Kidney epithelial cell (primary cell): ENCODE data around the gene SIRPD. TPM values are rescaled to one million over a fixed set of nuclear protein-coding genes. Genes with fewer than 3 reads are reported as not detected.

Experiments used
- DNase-seq: peaks from one replicate; pipeline ENCODE4 v3.0.0-alpha.2; 2010; ENCODE audit warnings: low read depth
- H3K27me3 ChIP-seq: 2 replicates; pipeline ENCODE4 v1.6.0; 2011; ENCODE audit warnings: low read length; ENCODE audit not compliant: control insufficient read depth, insufficient read depth
- H3K36me3 ChIP-seq: 2 replicates; pipeline ENCODE4 v1.5.1; 2011; ENCODE audit warnings: low read length; ENCODE audit not compliant: control insufficient read depth, insufficient read depth
- H3K4me3 ChIP-seq: 2 replicates; pipeline ENCODE4 v1.5.1; 2011; ENCODE audit warnings: low read depth, mild to moderate bottlenecking, control low read depth, low read length
- total RNA-seq: library from RNA; depleted of rRNA; stranded (reverse); fragments of >200 nt; gene quantifications from 2 replicates; pipeline ENCODE4 v1.2.3, GENCODE V29; 2015
- TF ChIP-seq, protein P1 (sequence below): IDR thresholded peaks from 2 replicates; pipeline ENCODE4 v1.5.1; 2011; ENCODE audit warnings: mild to moderate bottlenecking, moderate library complexity, low read length, control low read depth, inconsistent platforms; ENCODE audit not compliant: insufficient read depth, poor library complexity, severe bottlenecking

The SIRPD gene
- total RNA-seq, 1 donor from 2014 or later, result not detected

DNA sequence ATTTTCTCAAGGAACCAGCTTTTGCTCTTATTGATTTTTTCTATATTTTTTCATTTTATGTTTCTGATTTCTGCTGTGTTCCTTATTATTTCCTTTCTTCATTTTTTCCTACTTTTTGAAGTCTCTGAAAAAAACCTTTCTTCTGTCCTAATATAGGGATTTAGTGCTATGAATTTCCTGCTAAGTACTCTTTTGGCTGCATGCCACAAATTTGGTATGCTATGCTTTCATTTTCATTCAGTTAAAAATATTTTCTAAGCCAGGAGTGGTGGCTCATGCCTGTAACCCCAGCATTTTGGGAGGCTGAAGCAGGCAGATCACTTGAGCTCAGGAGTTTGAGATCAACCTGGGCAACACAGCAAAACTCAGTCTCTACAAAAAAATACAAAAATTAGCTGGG lies 30.6 kb downstream of the SIRPD start:
- no peak for DNase-seq
- H3K36me3 ChIP-seq, result no peaks in the 10 kb centered on the region
- no peaks in the 10 kb centered on the region for H3K27me3 ChIP-seq
- H3K4me3 ChIP-seq, result no peak overlapping the region
- TF ChIP-seq, protein P1, sequence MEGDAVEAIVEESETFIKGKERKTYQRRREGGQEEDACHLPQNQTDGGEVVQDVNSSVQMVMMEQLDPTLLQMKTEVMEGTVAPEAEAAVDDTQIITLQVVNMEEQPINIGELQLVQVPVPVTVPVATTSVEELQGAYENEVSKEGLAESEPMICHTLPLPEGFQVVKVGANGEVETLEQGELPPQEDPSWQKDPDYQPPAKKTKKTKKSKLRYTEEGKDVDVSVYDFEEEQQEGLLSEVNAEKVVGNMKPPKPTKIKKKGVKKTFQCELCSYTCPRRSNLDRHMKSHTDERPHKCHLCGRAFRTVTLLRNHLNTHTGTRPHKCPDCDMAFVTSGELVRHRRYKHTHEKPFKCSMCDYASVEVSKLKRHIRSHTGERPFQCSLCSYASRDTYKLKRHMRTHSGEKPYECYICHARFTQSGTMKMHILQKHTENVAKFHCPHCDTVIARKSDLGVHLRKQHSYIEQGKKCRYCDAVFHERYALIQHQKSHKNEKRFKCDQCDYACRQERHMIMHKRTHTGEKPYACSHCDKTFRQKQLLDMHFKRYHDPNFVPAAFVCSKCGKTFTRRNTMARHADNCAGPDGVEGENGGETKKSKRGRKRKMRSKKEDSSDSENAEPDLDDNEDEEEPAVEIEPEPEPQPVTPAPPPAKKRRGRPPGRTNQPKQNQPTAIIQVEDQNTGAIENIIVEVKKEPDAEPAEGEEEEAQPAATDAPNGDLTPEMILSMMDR, result no peak

DNA sequence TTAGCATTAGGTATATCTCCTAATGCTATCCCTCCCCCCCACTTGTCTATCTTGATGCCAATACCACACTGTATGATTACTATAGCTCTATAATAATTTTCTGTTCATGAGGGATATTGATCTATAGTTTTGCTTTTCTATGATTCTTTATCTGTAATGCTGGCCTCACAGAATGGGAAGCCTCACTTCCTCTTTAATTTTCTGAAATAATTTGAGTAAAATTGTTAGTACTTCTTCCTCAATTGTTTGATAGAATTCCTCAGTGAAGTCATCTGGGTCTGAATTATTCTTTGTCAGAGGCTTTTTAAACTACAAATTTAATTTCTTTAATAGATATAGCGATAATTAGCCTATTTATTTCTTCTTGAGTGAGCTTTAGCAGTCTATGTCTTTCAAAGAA lies 31.2 kb downstream of the SIRPD start:
- Histone ChIP-seq H3K27me3 (no peaks in the 10 kb centered on the region), H3K4me3 (no peak overlapping the region), H3K36me3 (no peaks in the 10 kb centered on the region)
- DNase-seq, result no peak
- TF ChIP-seq, protein P1, result no peak

DNA sequence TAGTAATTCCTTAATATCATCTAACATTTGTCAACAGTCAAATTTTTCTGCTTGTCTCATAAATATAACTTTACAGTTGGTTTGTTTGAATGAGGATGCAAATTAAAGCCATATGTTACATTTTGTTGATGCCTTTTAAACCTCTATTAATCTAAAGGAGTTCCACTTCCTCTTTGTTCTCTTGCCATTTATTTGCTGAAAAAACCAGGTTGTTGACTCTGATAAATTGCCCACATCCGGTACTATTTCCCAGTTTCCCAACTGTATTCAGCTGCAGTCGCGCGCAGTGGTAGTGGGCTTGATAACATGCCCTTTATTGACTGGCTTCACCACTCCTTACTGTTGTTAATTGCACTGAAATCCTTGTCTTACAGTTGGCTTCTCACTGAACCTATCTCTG lies 33.5 kb downstream of the SIRPD start:
- Histone ChIP-seq H3K36me3 (no peaks in the 10 kb centered on the region), H3K4me3 (no peak overlapping the region), H3K27me3 (peaks cover 3% of the 10 kb centered on the region)
- no peak for DNase-seq
- TF ChIP-seq, protein P1, result no peak

DNA sequence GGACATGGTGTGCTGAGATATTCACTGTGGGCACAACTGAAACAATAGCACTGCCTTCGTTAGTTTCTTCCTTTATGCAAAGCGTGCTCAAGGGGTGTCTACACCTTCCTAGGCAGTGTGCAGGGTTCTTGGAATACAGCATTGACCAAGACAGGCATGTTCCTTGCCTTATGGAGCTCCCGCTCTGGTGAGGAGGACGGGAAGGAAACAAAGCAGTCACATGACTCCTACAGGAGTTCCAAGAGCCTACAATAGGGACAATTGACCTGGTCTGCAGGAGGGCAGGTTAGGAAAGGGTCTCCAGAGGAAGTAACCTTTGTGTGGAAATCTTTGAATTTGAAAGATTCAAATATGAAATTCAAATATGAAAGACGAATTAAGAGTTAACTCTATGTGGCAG lies 40.5 kb downstream of the SIRPD start:
- TF ChIP-seq, protein P1, result no peak
- peaks cover 3% of the 10 kb centered on the region for H3K27me3 ChIP-seq
- DNase-seq, result no peak
- no peaks in the 10 kb centered on the region for H3K36me3 ChIP-seq
- H3K4me3 ChIP-seq, result no peak overlapping the region

DNA sequence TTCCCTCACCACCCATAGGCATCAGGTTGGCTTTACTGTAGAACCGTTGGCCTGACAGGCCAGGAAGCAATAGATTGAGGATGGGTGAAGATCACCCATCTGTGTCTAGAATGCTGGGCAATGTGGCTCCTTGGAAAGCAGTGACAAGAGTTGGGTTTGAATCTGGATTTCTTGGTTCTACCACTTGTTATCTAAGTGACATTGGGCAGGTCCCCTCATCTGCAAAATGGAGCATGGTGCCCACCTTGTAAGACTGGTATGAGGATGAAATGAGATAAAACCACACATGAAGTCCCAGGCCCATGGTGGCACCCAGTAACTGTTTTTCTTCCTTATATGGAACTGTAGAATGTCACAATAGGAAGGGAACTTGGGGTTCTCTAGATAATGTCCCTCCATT lies 43.7 kb downstream of the SIRPD start:
- no peaks in the 10 kb centered on the region for H3K27me3 ChIP-seq
- no peak overlapping the region for H3K4me3 ChIP-seq
- DNase-seq, result no peak
- no peaks in the 10 kb centered on the region for H3K36me3 ChIP-seq
- TF ChIP-seq, protein P1, result no peak

DNA sequence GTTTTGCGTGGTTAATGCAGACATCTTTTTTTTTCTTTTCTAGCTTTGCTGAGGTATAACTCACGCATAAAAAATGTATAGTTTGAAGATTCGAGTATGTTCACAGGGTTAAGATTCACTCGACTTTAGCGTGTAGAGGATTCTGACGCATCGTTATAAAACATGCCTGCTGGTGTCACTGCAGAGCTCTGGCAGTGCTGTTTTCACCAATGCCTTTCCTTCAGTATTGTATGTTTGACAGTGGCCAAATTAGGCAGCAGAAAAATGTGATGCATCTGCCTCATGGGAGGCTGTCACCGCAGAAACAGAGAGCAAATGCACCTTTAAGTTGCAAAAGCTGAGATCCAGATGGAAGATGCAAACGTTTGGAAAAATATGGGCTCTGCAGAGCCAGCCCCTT lies 48.3 kb downstream of the SIRPD start:
- no peaks in the 10 kb centered on the region for H3K27me3 ChIP-seq
- no peaks in the 10 kb centered on the region for H3K36me3 ChIP-seq
- no peak overlapping the region for H3K4me3 ChIP-seq
- no peak for DNase-seq
- TF ChIP-seq, protein P1, result peak; percentile 43
